ENCODE measurements around the gene MCEMP1. TPM values are rescaled to one million over a fixed set of nuclear protein-coding genes. Genes with fewer than 3 reads are reported as not detected.

Gene MCEMP1
- polyA plus RNA-seq, 2 of the 4 experiments (the other 2 are of a cell fraction) = 0.17 TPM; not detected in 1

- TF ChIP-seq FOXS1 (CRISPR knock-in tag; IDR thresholded peaks at IDR 0.05) (no peak), ZSCAN20 (CRISPR knock-in tag; IDR thresholded peaks at IDR 0.05) (no peak)
- DNase-seq (ENCODE audit: low read depth in 1 of 2, low spot score in 1 of 2) (no peak), FAIRE-seq (no peak), ATAC-seq (peak; percentile 12 to 22; a peak in 1 of 6 replicates)
- no peak overlapping the region for H3K4me3 ChIP-seq
- ChIA-PET CTCF (interaction anchor here (1.3 to 1.5 kb wide), 2 partner anchors 36 to 77 kb away, joined by 4 to 8 read pairs; partner anchors contain the start of gene TRAPPC5), POLR2A (interaction anchor here (0.6 to 1.3 kb wide), 2 partner anchors 16 to 59 kb away, joined by 4 to 6 read pairs; partner anchors contain the start of genes PET100 and XAB2)
- H3K27ac ChIP-seq = no peak overlapping the region
- no peak overlapping the region for H3K4me2 ChIP-seq
- H3K9me3 ChIP-seq = no peaks in the 10 kb centered on the region
- WGBS (ENCODE audit: missing lambda C conversion rate) = 89% methylated on average over 12 of the region's 14 CpGs
- no peaks in the 10 kb centered on the region for H3K4me1 ChIP-seq
Observed at GRCh38 chr19:7645163-7645562, 31.7 kb upstream of the MCEMP1 start.

- H3K9me3 ChIP-seq = no peaks in the 10 kb centered on the region
- ChIA-PET POLR2A (interaction anchor here (1.3 kb wide), 1 partner anchor 16 kb away, joined by 4 read pairs; the partner anchor contains the start of genes PET100 and XAB2), CTCF (interaction anchor here (1.5 kb wide), 1 partner anchor 35 kb away, joined by 8 read pairs; the partner anchor contains the start of gene TRAPPC5)
- no peak overlapping the region for H3K27ac ChIP-seq
- WGBS (ENCODE audit: missing lambda C conversion rate) = 96% methylated on average over 11 of the region's 20 CpGs
- no peak overlapping the region for H3K4me2 ChIP-seq
- no peak overlapping the region for H3K4me3 ChIP-seq
- no peaks in the 10 kb centered on the region for H3K4me1 ChIP-seq
- no peak for FAIRE-seq
- TF ChIP-seq MAFK (IDR thresholded peaks at IDR 0.05; ENCODE audit: partially characterized antibody) = no peak
- no peak for TF ChIP-seq HOXB5 (CRISPR knock-in tag; IDR thresholded peaks at IDR 0.05)
- TF ChIP-seq BHLHE40 (IDR thresholded peaks at IDR 0.05; ENCODE audit: low read depth, low read length) = no peak
- no peak for TF ChIP-seq RFX5 (IDR thresholded peaks at IDR 0.05)
- TF ChIP-seq, protein P1, sequence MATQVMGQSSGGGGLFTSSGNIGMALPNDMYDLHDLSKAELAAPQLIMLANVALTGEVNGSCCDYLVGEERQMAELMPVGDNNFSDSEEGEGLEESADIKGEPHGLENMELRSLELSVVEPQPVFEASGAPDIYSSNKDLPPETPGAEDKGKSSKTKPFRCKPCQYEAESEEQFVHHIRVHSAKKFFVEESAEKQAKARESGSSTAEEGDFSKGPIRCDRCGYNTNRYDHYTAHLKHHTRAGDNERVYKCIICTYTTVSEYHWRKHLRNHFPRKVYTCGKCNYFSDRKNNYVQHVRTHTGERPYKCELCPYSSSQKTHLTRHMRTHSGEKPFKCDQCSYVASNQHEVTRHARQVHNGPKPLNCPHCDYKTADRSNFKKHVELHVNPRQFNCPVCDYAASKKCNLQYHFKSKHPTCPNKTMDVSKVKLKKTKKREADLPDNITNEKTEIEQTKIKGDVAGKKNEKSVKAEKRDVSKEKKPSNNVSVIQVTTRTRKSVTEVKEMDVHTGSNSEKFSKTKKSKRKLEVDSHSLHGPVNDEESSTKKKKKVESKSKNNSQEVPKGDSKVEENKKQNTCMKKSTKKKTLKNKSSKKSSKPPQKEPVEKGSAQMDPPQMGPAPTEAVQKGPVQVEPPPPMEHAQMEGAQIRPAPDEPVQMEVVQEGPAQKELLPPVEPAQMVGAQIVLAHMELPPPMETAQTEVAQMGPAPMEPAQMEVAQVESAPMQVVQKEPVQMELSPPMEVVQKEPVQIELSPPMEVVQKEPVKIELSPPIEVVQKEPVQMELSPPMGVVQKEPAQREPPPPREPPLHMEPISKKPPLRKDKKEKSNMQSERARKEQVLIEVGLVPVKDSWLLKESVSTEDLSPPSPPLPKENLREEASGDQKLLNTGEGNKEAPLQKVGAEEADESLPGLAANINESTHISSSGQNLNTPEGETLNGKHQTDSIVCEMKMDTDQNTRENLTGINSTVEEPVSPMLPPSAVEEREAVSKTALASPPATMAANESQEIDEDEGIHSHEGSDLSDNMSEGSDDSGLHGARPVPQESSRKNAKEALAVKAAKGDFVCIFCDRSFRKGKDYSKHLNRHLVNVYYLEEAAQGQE (IDR thresholded peaks at IDR 0.05) = no peak
- no peak for TF ChIP-seq MAZ (IDR thresholded peaks at IDR 0.05; ENCODE audit: borderline replicate concordance, low read depth, low read length)
- TF ChIP-seq, protein P2, sequence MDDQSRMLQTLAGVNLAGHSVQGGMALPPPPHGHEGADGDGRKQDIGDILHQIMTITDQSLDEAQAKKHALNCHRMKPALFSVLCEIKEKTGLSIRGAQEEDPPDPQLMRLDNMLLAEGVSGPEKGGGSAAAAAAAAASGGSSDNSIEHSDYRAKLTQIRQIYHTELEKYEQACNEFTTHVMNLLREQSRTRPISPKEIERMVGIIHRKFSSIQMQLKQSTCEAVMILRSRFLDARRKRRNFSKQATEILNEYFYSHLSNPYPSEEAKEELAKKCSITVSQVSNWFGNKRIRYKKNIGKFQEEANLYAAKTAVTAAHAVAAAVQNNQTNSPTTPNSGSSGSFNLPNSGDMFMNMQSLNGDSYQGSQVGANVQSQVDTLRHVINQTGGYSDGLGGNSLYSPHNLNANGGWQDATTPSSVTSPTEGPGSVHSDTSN (IDR thresholded peaks at IDR 0.05) = no peak
- no peak for TF ChIP-seq TP53 (CRISPR knock-in tag; IDR thresholded peaks at IDR 0.05)
- TF ChIP-seq CEBPB (IDR thresholded peaks at IDR 0.05) = no peak
- no peak for TF ChIP-seq ESRRA (IDR thresholded peaks at IDR 0.05; ENCODE audit: borderline replicate concordance, low read length)
- no peak for TF ChIP-seq HES2 (IDR thresholded peaks at IDR 0.05)
- no peak for TF ChIP-seq PHF8 (IDR thresholded peaks at IDR 0.05; ENCODE audit: borderline replicate concordance, low read depth)
- TF ChIP-seq KDM1A (IDR thresholded peaks at IDR 0.05; ENCODE audit: low read depth) = no peak
- TF ChIP-seq RNF2 (IDR thresholded peaks at IDR 0.05; ENCODE audit: borderline replicate concordance, low read depth) = no peak
- no peak for TF ChIP-seq FOSB (CRISPR knock-in tag; IDR thresholded peaks at IDR 0.05)
- no peak for TF ChIP-seq ELK1 (IDR thresholded peaks at IDR 0.05; ENCODE audit: low read depth, low read length)
- ATAC-seq = no peak
- DNase-seq (ENCODE audit: low read depth in 1 of 2, low spot score in 1 of 2) = no peak
Observed at GRCh38 chr19:7645656-7646425, 31.0 kb upstream of the MCEMP1 start.
